GM18505 (cell line): Measurements from ENCODE around the gene CCNY.

Experiments used
- ATAC-seq: cut with Tn5 transposase; IDR thresholded peaks from one replicate; pipeline ENCODE4 v1.9.1; 2021; ENCODE audit not compliant: unreplicated experiment
- POLR2A ChIP-seq: IDR thresholded peaks from 4 replicates; pipeline ENCODE4 v1.6.1; 2011; ENCODE audit warnings: borderline replicate concordance; ENCODE audit not compliant: insufficient read depth, insufficient read length; ENCODE audit errors: extremely low read depth

The CCNY gene

GRCh38 chr10:35456784-35457183 is 120.5 kb downstream of the CCNY start:
- ATAC-seq = no peak

GRCh38 chr10:35458500-35459448 is 122.5 kb downstream of the CCNY start:
- no peak for ATAC-seq
- no peak for TF ChIP-seq POLR2A

More at GRCh38 chr10:35456784-35457183, 120.5 kb downstream of the CCNY start:
- no peak for TF ChIP-seq POLR2A

- no peak for TF ChIP-seq POLR2A
- ATAC-seq = no peak
These were observed 123.1 kb downstream of the CCNY start for GRCh38 chr10:35459449-35459847.

- no peak for TF ChIP-seq POLR2A
- ATAC-seq = no peak
These were observed 124.6 kb downstream of the CCNY start for GRCh38 chr10:35460852-35461460.

GRCh38 chr10:35462491-35462934 is 126.2 kb downstream of the CCNY start:
- no peak for TF ChIP-seq POLR2A
- ATAC-seq = peak; percentile 60

- no peak for TF ChIP-seq POLR2A
- no peak for ATAC-seq
These were observed 127.0 kb downstream of the CCNY start for GRCh38 chr10:35463105-35463867.

GRCh38 chr10:35463878-35464277 is 127.6 kb downstream of the CCNY start:
- no peak for TF ChIP-seq POLR2A
- no peak for ATAC-seq

GRCh38 chr10:35464825-35465456 is 128.6 kb downstream of the CCNY start:
- no peak for ATAC-seq
- no peak for TF ChIP-seq POLR2A

GRCh38 chr10:35465673-35466072 is 129.4 kb downstream of the CCNY start:
- no peak for ATAC-seq
- TF ChIP-seq POLR2A = no peak

- no peak for TF ChIP-seq POLR2A
- ATAC-seq = no peak
These were observed 129.9 kb downstream of the CCNY start for GRCh38 chr10:35466170-35466569.

- no peak for ATAC-seq
- no peak for TF ChIP-seq POLR2A
These were observed 130.4 kb downstream of the CCNY start for GRCh38 chr10:35466661-35467060.

GRCh38 chr10:35467186-35467585 is 130.9 kb downstream of the CCNY start:
- no peak for TF ChIP-seq POLR2A

More at GRCh38 chr10:35467186-35467585, 130.9 kb downstream of the CCNY start:
- ATAC-seq = no peak
